HepG2 (cell line): Measurements from ENCODE around the gene CD79A. TPM values are rescaled to one million over a fixed set of nuclear protein-coding genes. Genes with fewer than 3 reads are reported as not detected.

ENCODE experiments used
- BRD4 ChIP-seq: sonication (generic); formaldehyde crosslinking; IDR thresholded peaks from 2 replicates; pipeline ENCODE4 v1.4.0; 2020; ENCODE audit warnings: missing genetic modification reagents
- HNRNPL ChIP-seq: fragments of 200-400 bp; formaldehyde crosslinking; IDR thresholded peaks from 2 replicates; pipeline ENCODE4 v1.6.1; 2017; ENCODE audit warnings: mild to moderate bottlenecking, low read depth, low read length
- MTA3 ChIP-seq: sonication (generic); formaldehyde crosslinking; IDR thresholded peaks from 2 replicates; pipeline ENCODE4 v1.4.0; 2020; ENCODE audit warnings: missing genetic modification reagents
- MYNN ChIP-seq: sonication (generic); formaldehyde crosslinking; IDR thresholded peaks from 2 replicates; pipeline ENCODE4 v1.4.0; 2020; ENCODE audit warnings: mild to moderate bottlenecking, low read depth, missing genetic modification reagents
- POLR2AphosphoS2 ChIP-seq: IDR thresholded peaks from 2 replicates; pipeline ENCODE4 v1.6.1; 2011; ENCODE audit warnings: low read depth, low read length, improper control_type of control experiment
- THAP11 ChIP-seq: IDR thresholded peaks from 2 replicates; pipeline ENCODE4 v1.6.1; 2016; ENCODE audit warnings: missing biosample characterization, missing genetic modification reagents
- TP53 ChIP-seq: sonication (generic); formaldehyde crosslinking; conservative IDR thresholded peaks from 2 replicates; pipeline ENCODE4 v1.4.0; 2020; ENCODE audit warnings: missing genetic modification reagents
- TRIM24 ChIP-seq: sonication (generic); formaldehyde crosslinking; IDR thresholded peaks from 2 replicates; pipeline ENCODE4 v1.8.0; 2022; ENCODE audit warnings: mild to moderate bottlenecking, missing genetic modification reagents
- TSC22D2 ChIP-seq: sonication (generic); formaldehyde crosslinking; IDR thresholded peaks from 2 replicates; pipeline ENCODE4 v1.5.1; 2020; ENCODE audit warnings: missing genetic modification reagents, mild to moderate bottlenecking, borderline replicate concordance
- ZFP36L2 ChIP-seq: sonication (generic); formaldehyde crosslinking; IDR thresholded peaks from 2 replicates; pipeline ENCODE4 v1.4.0; 2020; ENCODE audit warnings: missing genetic modification reagents
- ZNF761 ChIP-seq: sonication (generic); formaldehyde crosslinking; conservative IDR thresholded peaks from 2 replicates; pipeline ENCODE4 v1.4.0; 2020; ENCODE audit warnings: mild to moderate bottlenecking, missing genetic modification reagents
- ZNF781 ChIP-seq: sonication (generic); formaldehyde crosslinking; IDR thresholded peaks from 2 replicates; pipeline ENCODE4 v1.5.1; 2020; ENCODE audit warnings: borderline replicate concordance, mild to moderate bottlenecking, missing genetic modification reagents; ENCODE audit errors: not compliant biosample characterization
- polyA plus RNA-seq, 8 experiments: library from polyadenylated mRNA; depleted of rRNA in 3 of 8; stranded (reverse) in 7 of 8; unstranded in 1 of 8; fragments of >200 nt; fragmentation: Illumina TruSeq in 4 of 8; extraction: Trizol in 4 of 8; gene quantifications; 2 replicates each; pipeline versions ENCODE4 v1.2.1 to v1.2.3, GENCODE V29; 2011 to 2016; ENCODE audit warnings: low read depth in 4 of 8, missing spikeins in 1 of 8, mixed read lengths in 1 of 8; ENCODE audit not compliant: insufficient read depth in 1 of 8
- total RNA-seq, 5 experiments: library from RNA; depleted of rRNA; stranded (reverse); fragments of >200 nt; fragmentation: Illumina TruSeq; extraction: Trizol; gene quantifications; 2 replicates each; pipeline ENCODE4 v1.2.3, GENCODE V29; 2016; ENCODE audit warnings: low read depth in 1 of 5
- TF ChIP-seq, protein P1 (sequence below): sonication (generic); formaldehyde crosslinking; conservative IDR thresholded peaks from 2 replicates; pipeline ENCODE4 v1.8.0; 2022; ENCODE audit warnings: low read depth, missing genetic modification reagents
- TF ChIP-seq, protein P2 (sequence below): IDR thresholded peaks from 2 replicates; pipeline ENCODE4 v1.6.1; 2016; ENCODE audit warnings: missing compliant biosample characterization, missing genetic modification reagents, borderline replicate concordance
- TF ChIP-seq, protein P3 (sequence below): sonication (generic); formaldehyde crosslinking; IDR thresholded peaks from 2 replicates; pipeline ENCODE4 v1.5.1; 2020; ENCODE audit warnings: missing genetic modification reagents, mild to moderate bottlenecking, borderline replicate concordance
- TF ChIP-seq, protein P4 (sequence below): sonication (generic); formaldehyde crosslinking; IDR thresholded peaks from 2 replicates; pipeline ENCODE4 v1.4.0; 2020; ENCODE audit warnings: missing genetic modification reagents
- TF ChIP-seq, protein P5 (sequence below): IDR thresholded peaks from 2 replicates; pipeline ENCODE4 v1.4.0; 2020; ENCODE audit warnings: mild to moderate bottlenecking, missing genetic modification reagents

The CD79A gene
- total and polyA plus RNA-seq, 2 of the 13 experiments (the other 11 are each of a cell fraction or from before 2014, with no cell fraction given): 0.24 to 0.33 TPM

DNA sequence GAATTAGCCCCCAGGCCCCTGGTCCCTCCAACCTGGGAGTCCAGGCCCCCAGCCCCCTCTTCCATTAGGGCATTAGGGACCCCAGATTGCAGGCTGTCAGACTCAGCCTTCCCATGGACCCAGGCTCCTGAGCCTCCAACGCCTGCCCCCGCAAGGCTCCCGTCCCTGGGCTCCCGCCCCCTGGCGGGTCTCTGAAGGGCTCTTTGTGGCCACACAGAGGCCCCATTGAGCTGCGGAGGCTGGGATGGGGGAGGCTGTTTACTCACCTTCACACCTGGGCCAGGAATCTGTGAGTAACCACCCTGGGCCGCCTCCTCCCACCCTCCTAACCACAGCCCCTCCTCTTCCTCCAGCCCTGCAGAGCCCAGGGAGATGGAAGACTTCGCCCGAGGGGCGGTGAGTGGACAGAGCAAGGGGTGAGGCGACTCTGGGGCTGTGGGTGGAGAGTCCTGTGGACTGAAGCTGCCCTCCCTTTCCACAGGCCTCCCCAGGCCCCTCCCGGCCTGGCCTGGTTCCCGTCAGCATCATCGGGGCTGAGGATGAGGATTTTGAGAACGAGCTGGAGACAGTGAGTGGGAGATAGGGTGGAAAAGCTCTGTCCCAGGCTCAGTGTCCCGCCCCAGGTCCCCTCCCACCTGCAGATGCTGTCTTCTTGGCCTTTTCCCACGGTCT is 10.8 kb downstream of the CD79A start (continued):
- TF ChIP-seq, protein P1, sequence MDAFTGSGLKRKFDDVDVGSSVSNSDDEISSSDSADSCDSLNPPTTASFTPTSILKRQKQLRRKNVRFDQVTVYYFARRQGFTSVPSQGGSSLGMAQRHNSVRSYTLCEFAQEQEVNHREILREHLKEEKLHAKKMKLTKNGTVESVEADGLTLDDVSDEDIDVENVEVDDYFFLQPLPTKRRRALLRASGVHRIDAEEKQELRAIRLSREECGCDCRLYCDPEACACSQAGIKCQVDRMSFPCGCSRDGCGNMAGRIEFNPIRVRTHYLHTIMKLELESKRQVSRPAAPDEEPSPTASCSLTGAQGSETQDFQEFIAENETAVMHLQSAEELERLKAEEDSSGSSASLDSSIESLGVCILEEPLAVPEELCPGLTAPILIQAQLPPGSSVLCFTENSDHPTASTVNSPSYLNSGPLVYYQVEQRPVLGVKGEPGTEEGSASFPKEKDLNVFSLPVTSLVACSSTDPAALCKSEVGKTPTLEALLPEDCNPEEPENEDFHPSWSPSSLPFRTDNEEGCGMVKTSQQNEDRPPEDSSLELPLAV (CRISPR knock-in tag): no peak
- no peak for TF ChIP-seq ZNF761 (CRISPR knock-in tag)
- TF ChIP-seq POLR2AphosphoS2: no peak
- no peak for TF ChIP-seq ZNF781 (CRISPR knock-in tag)
- TF ChIP-seq TSC22D2: no peak
- no peak for TF ChIP-seq TRIM24 (CRISPR knock-in tag)
- no peak for TF ChIP-seq ZFP36L2 (CRISPR knock-in tag)
- no peak for TF ChIP-seq BRD4 (CRISPR knock-in tag)
- no peak for TF ChIP-seq MTA3
- TF ChIP-seq, protein P2, sequence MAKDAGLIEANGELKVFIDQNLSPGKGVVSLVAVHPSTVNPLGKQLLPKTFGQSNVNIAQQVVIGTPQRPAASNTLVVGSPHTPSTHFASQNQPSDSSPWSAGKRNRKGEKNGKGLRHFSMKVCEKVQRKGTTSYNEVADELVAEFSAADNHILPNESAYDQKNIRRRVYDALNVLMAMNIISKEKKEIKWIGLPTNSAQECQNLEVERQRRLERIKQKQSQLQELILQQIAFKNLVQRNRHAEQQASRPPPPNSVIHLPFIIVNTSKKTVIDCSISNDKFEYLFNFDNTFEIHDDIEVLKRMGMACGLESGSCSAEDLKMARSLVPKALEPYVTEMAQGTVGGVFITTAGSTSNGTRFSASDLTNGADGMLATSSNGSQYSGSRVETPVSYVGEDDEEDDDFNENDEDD (CRISPR knock-in tag): peak; percentile 13; the same call in 1 of the 2 replicates
- no peak for TF ChIP-seq MYNN (CRISPR knock-in tag)
- peak; percentile 74 for TF ChIP-seq THAP11 (CRISPR knock-in tag)
- TF ChIP-seq, protein P3, sequence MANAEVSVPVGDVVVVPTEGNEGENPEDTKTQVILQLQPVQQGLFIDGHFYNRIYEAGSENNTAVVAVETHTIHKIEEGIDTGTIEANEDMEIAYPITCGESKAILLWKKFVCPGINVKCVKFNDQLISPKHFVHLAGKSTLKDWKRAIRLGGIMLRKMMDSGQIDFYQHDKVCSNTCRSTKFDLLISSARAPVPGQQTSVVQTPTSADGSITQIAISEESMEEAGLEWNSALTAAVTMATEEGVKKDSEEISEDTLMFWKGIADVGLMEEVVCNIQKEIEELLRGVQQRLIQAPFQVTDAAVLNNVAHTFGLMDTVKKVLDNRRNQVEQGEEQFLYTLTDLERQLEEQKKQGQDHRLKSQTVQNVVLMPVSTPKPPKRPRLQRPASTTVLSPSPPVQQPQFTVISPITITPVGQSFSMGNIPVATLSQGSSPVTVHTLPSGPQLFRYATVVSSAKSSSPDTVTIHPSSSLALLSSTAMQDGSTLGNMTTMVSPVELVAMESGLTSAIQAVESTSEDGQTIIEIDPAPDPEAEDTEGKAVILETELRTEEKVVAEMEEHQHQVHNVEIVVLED (CRISPR knock-in tag): peak; percentile 64; the same call in 1 of the 2 replicates
- 0 out of 2 replicates have a peak, but pooled peaks have one; percentile 69 for TF ChIP-seq HNRNPL
- no peak for TF ChIP-seq TP53 (CRISPR knock-in tag)
- TF ChIP-seq, protein P4, sequence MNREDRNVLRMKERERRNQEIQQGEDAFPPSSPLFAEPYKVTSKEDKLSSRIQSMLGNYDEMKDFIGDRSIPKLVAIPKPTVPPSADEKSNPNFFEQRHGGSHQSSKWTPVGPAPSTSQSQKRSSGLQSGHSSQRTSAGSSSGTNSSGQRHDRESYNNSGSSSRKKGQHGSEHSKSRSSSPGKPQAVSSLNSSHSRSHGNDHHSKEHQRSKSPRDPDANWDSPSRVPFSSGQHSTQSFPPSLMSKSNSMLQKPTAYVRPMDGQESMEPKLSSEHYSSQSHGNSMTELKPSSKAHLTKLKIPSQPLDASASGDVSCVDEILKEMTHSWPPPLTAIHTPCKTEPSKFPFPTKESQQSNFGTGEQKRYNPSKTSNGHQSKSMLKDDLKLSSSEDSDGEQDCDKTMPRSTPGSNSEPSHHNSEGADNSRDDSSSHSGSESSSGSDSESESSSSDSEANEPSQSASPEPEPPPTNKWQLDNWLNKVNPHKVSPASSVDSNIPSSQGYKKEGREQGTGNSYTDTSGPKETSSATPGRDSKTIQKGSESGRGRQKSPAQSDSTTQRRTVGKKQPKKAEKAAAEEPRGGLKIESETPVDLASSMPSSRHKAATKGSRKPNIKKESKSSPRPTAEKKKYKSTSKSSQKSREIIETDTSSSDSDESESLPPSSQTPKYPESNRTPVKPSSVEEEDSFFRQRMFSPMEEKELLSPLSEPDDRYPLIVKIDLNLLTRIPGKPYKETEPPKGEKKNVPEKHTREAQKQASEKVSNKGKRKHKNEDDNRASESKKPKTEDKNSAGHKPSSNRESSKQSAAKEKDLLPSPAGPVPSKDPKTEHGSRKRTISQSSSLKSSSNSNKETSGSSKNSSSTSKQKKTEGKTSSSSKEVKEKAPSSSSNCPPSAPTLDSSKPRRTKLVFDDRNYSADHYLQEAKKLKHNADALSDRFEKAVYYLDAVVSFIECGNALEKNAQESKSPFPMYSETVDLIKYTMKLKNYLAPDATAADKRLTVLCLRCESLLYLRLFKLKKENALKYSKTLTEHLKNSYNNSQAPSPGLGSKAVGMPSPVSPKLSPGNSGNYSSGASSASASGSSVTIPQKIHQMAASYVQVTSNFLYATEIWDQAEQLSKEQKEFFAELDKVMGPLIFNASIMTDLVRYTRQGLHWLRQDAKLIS (CRISPR knock-in tag): no peak
- TF ChIP-seq, protein P5, sequence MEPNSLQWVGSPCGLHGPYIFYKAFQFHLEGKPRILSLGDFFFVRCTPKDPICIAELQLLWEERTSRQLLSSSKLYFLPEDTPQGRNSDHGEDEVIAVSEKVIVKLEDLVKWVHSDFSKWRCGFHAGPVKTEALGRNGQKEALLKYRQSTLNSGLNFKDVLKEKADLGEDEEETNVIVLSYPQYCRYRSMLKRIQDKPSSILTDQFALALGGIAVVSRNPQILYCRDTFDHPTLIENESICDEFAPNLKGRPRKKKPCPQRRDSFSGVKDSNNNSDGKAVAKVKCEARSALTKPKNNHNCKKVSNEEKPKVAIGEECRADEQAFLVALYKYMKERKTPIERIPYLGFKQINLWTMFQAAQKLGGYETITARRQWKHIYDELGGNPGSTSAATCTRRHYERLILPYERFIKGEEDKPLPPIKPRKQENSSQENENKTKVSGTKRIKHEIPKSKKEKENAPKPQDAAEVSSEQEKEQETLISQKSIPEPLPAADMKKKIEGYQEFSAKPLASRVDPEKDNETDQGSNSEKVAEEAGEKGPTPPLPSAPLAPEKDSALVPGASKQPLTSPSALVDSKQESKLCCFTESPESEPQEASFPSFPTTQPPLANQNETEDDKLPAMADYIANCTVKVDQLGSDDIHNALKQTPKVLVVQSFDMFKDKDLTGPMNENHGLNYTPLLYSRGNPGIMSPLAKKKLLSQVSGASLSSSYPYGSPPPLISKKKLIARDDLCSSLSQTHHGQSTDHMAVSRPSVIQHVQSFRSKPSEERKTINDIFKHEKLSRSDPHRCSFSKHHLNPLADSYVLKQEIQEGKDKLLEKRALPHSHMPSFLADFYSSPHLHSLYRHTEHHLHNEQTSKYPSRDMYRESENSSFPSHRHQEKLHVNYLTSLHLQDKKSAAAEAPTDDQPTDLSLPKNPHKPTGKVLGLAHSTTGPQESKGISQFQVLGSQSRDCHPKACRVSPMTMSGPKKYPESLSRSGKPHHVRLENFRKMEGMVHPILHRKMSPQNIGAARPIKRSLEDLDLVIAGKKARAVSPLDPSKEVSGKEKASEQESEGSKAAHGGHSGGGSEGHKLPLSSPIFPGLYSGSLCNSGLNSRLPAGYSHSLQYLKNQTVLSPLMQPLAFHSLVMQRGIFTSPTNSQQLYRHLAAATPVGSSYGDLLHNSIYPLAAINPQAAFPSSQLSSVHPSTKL (CRISPR knock-in tag): peak; percentile 69
